ENCODE results near the gene SYNJ2.

The SYNJ2 gene

DNA sequence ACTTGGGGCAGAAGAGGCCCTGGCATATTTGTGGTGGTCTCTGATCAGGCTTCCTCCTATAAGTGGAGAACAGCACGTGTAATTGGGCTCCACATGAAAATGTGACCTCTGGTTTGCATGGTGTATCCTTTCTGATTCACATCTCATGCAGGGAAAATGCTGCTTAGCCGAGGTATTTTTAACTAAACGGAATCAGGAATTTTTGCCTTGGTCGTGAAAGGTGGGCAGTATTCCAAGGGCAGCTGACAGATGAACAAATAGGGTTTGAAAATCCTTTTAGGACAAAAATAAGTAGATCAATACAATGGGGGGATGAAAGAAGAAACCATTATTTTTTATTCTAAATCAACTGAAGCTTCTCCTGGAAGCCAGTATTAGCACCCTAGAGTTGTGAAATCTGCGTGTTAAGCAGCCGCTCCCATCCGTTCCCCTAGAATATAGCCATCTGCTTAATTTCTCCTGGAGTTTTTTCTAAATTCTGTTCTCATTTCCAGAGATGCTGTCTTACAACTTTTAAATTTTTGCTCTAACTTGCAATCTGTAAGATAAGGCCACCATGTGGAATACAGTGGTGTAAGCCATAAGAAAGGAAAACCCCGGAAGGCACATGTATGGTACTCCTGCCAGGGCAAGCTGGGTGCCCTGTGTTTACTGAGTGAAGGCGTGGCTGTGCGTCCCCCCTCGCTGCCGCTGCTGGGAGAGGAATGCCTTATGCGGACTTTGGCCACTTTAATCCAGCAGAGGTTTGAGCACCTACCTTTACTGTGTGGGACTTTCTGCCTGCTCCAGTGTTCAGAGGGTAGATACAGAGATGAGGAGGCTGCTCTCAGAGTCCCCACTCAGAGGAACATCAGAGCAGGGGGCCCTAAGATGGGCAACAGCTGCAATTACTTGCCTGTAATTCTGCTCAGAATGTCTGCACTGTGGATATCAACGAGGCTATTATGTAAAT is 52.4 kb downstream of the SYNJ2 start:
- no peak overlapping the region for H3K4me3 ChIP-seq (ENCODE audit: low read length)
- TF ChIP-seq ZNF274 (IDR thresholded peaks at IDR 0.05; ENCODE audit: low read depth, low read length): no peak

DNA sequence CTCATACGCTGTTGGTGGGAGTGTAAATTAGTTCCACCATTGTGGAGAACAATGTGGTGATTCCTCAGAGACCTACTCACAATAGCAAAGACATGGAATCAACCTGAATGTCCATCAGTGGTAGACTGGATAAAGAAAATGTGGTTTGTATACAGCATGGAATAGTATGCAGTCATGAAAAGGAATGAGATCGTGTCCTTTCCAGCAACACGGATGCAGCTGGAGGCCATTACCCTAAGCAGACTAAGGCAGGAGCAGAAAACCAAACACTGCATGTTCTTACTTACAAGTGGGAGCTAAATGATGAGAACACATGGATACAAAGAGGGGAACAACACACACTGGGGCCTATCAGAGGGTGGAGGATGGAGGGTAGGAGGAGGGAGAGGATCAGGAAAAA is 54.6 kb downstream of the SYNJ2 start:
- H3K4me3 ChIP-seq (ENCODE audit: low read length): no peak overlapping the region
- no peak for TF ChIP-seq ZNF274 (IDR thresholded peaks at IDR 0.05; ENCODE audit: low read depth, low read length)

DNA sequence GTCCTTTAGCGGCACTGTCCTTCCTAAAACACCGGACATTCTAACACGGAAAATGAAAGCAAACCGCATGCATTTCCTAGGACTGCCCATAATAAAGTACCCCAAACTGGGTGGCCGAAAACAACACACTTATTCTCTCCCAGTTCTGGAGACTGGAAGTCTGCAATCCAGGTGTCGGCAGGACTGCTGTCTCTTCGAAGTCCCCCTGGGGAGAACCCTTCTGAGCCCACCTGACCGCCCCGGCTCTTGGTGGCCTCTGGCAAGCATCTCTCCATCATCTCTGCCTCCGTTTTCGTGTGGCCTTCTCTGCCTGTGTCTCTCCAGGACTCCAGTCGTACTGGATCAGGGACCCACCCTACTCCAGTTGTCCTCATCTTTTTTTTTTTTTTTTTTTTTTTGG is 55.4 kb downstream of the SYNJ2 start:
- no peak for TF ChIP-seq ZNF274 (IDR thresholded peaks at IDR 0.05; ENCODE audit: low read depth, low read length)

DNA sequence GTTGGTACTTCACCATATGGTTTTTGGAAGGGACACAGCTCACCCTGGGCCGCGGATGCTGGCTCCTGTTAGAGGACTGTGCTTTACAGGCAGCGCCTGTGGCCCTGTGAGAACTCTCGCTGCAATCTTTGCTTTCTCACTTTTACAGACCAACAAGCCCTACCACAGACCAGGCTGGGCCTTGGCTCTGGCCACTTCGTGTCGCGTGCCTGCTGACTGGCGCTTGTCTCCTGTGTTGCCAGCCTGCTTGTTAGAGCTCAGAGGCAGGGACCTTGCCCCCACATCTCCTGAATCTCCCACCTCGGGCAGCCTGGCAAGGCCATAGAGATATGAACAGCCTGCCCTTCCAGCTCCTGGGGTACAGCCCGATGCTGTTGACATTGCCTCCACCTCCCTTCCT is 56.1 kb downstream of the SYNJ2 start:
- H3K4me3 ChIP-seq (ENCODE audit: low read length): no peak overlapping the region
- TF ChIP-seq ZNF274 (IDR thresholded peaks at IDR 0.05; ENCODE audit: low read depth, low read length): no peak

More for the DNA sequence above, 55.4 kb downstream of the SYNJ2 start:
- no peak overlapping the region for H3K4me3 ChIP-seq (ENCODE audit: low read length)

DNA sequence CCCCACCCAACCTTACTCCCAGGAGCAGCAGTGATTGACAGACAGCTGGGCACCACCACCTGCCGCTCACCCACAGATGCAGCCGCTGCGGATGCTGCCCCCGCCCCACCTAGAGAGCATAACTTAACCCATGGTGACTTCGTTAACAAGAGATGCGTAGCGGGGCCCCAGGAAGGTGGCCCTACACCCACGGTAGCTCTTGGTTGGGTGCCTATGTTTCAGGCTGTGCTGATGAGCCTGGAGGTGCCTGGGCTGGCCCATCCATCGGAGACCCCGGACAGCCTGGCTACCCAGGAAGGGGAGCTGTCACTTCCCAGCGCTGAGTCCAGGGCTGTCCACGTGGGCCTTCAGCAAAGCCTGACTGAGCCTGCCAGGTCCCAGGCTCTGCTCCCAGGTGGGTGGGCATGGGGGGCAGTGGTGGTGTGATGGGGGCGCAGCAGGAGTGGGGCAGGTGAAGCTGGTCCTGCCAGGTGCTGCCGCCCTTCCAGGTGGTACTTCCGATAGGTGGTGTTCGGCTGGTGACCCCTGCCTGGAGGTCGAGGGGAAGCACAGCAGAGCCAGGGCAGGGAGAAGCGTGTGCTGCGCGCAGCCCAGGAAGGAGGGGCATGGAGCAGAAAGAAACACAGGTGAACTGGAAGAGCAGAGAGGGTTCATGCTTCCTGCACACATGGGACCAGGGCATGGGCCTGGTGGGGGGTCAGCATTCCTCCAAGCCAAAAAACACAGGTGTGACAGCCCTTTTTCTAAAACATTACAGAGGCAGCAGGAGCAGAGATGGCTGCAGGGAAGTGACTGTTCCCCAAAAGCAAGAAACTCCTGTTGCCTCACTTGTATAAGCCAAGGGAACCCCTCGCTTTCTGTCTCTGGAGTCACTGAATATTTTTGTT is 56.9 kb downstream of the SYNJ2 start:
- no peak for TF ChIP-seq ZNF274 (IDR thresholded peaks at IDR 0.05; ENCODE audit: low read depth, low read length)
- H3K4me3 ChIP-seq (ENCODE audit: low read length): no peak overlapping the region

DNA sequence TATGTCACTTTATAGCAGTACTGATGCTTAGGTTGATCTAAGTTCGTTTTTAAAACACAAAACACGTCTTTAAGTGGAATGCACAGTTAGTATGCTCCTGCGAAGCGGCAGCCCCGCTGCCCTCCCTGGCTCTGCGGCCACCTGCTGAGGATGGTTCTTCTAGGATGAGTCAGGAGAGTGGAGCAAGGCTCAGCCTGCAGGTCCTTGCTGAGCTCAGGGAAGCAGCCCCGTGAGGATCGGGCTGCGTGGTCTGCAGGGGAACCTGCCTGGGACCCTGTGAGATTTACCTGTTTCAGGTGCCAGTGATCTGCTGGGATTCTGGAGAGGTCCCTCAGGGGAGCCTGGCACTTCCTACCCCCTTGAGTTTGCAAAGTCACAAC is 57.5 kb downstream of the SYNJ2 start:
- no peak for TF ChIP-seq ZNF274 (IDR thresholded peaks at IDR 0.05; ENCODE audit: low read depth, low read length)
- no peak overlapping the region for H3K4me3 ChIP-seq (ENCODE audit: low read length)

DNA sequence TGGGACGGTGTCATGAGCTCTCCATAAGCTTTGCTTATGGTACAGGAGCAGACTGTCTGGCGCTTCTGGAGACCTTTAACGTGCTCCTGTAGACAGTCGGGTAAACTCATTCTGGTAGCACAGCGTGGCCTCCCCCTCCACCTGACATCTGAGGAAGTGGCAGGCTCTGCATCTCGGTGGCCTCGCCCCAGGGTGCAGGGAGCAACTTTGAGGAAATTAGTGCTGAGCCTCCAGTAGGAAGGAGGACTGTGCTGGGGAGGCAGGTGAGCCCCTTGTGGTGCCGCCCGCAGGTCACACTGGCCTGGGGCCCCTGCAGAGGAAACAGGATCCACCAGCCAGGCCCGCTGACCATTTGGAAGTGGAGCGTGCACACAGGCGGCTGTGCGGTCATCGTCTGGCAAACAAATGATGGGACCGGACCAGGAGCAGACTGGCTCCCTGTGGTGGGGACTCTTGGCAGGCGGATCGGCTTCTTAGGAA is 57.9 kb downstream of the SYNJ2 start:
- H3K4me3 ChIP-seq (ENCODE audit: low read length): no peak overlapping the region
- TF ChIP-seq ZNF274 (IDR thresholded peaks at IDR 0.05; ENCODE audit: low read depth, low read length): no peak

DNA sequence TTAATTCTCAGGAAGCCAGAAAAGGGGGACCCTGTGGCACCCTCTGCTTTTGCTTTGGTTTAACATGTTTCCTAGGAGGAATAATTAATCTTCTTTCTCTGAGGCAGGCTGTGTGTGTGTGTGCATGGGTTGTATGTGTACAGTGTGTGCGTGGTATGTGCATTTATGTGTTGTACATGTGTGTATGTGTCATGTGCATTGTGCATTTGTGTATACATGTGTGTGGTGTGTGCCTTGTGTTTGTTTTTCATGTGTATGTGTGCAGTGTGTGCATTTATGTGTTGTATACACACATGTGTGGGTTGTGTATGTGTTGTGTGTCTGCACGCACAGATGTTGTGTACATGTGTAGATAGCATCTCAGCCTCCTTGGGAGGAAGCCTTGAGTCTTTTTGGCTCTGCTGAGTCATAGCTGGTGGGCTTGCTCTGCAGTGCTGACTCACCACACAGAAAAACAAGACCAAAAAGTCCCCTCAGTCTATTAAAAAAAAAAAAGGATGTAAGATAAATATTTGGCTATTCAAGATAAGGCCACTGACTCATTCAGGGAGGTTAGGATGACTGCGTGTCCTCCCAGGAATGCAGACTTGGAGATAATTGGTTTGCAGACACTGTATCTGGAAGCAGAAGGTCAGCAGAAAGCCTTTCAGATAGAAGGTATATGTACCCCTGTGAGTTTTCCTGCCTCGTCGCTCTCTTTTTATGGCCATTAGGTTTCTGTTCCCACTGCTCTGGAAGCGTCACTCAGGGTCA is 58.6 kb downstream of the SYNJ2 start:
- no peak overlapping the region for H3K4me3 ChIP-seq (ENCODE audit: low read length)

DNA sequence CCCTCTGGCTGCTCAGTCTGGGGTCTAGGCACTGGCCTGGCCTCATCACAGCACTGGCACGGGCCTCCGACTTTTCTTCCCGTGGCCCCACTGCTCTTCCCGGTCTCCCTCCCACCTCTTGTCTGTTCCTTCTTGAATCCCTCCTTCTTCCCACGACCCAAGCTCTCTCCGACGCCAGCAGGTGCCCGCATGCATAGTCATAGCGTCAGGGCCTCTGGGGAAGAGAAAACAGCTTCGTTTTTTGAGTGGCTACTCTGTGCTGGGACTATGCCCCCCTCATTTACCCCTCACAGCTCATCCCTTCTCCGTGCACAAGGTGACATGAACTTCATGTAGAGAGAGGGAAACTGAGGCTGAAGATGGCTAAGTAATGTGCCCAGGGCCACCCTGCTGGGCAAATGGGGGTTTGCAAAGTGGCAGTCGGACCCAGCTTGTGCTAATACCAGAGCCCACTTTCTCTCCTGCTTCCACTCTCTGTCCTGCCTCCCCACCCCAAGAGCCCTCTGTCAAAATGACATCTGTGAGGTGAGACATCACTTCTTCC is 59.2 kb downstream of the SYNJ2 start:
- no peak overlapping the region for H3K4me3 ChIP-seq (ENCODE audit: low read length)
- no peak for TF ChIP-seq ZNF274 (IDR thresholded peaks at IDR 0.05; ENCODE audit: low read depth, low read length)

More for the DNA sequence above, 58.6 kb downstream of the SYNJ2 start:
- TF ChIP-seq ZNF274 (IDR thresholded peaks at IDR 0.05; ENCODE audit: low read depth, low read length): no peak

DNA sequence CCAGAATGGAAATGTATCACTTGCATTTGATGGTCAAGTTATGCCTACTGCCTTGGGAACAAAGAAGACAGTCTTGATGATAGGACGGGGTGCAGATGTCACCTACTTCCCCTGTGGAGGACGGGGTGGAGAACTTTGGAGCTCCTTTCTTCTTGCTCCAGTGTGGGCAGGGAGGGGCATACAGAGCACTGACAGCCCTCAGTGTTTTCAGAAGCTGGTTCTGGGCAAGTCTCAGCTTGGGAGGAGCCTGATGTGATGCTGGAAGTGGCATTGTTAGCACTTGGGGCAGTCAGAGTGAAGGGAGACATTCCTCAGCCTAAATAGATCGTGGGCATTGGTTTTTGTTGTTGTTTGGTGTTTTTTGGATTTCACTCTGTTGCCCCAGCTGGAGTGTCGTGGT is 59.7 kb downstream of the SYNJ2 start:
- no peak overlapping the region for H3K4me3 ChIP-seq (ENCODE audit: low read length)
- TF ChIP-seq ZNF274 (IDR thresholded peaks at IDR 0.05; ENCODE audit: low read depth, low read length): no peak

DNA sequence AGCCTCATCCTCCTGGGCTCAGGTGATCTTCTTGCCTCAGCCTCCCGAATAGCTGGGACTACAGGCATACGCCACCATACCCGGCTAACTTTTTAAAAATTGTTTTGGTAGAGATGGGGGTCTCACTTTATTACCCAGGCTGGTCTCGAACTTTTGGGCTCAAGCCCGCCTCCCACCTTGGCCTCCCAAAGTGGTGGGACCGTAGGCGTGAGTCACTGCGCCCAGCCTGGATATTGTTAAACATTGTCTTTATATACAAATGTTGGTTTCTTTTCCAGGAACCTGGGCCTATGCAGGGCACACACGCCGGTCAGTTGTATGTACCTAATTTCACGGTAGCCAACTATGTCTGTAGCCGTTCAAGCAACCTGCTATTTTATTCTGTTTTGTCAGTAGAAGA is 60.1 kb downstream of the SYNJ2 start:
- TF ChIP-seq ZNF274 (IDR thresholded peaks at IDR 0.05; ENCODE audit: low read depth, low read length): no peak
- no peak overlapping the region for H3K4me3 ChIP-seq (ENCODE audit: low read length)

DNA sequence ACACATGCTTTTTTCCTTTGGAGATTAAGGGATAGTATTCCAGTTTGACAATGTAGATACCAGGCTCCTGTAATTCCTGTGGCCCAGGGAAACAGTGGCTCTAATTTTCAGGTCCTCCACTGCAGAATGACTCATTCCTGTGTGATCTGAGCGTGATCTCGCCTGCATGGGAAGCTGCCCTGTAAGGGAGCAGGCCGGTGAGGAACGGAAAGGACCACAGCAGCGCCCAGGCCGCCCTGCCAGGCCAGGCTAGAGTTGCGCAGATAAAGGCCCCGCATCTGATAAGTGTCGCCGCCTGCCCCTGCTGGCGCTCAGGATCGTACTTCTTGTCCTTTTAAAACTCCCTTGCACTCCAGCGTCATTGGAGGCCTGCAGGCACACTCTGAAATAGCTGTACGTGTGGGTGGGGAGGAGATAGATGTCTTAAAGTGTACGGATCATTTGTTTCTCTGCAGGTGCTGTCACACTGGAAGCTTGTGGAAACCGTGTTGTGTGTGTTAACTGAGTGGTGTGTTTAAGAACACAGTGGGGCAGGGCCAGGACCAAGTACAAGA is 60.7 kb downstream of the SYNJ2 start:
- TF ChIP-seq ZNF274 (IDR thresholded peaks at IDR 0.05; ENCODE audit: low read depth, low read length): no peak
- no peak overlapping the region for H3K4me3 ChIP-seq (ENCODE audit: low read length)

DNA sequence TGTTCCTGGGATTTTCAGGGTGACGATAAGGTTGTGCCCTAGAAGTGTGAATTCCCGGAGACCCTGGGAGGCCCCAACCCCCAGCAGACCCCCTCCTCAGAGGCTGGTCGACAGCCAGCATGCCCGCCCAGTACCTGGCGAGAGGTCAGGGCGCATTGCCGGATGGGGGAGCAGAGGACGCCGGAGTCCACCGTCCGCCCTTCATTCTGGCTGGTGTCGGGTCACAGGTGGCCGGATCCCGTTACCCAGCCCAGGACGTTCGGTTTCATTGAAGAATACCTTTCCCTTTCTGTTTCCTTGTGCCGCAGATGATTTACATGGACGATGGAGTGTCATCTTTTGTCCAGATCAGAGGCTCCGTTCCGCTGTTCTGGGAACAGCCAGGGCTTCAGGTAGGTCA is 61.3 kb downstream of the SYNJ2 start:
- H3K4me3 ChIP-seq (ENCODE audit: low read length): no peak overlapping the region
- no peak for TF ChIP-seq ZNF274 (IDR thresholded peaks at IDR 0.05; ENCODE audit: low read depth, low read length)
